Endothelial cell of umbilical vein (primary cell): Measurements from ENCODE around the gene SCN9A. TPM values are rescaled to one million over a fixed set of nuclear protein-coding genes. Genes with fewer than 3 reads are reported as not detected.

Experiments used
- Bru-seq: library from RNA; stranded (reverse); fragments of 400-500 nt; gene quantifications from one replicate; lab custom pipeline; 2021; lab: Mats Ljungman, UMichigan
- BruChase-seq, 2 experiments: library from RNA; stranded (reverse); fragments of 400-500 nt; gene quantifications; one replicate each; lab custom pipeline; 2021; lab: Mats Ljungman, UMichigan
- BruUV-seq: library from RNA; stranded (reverse); fragments of 400-500 nt; replicated peaks from 2 replicates; lab custom pipeline; 2021; lab: Mats Ljungman, UMichigan
- CTCF ChIA-PET: fragments of 300-600, 350-600 bp; sonication (Branson Sonifier 250); formaldehyde crosslinking; loops from one replicate; lab custom pipeline; 2021; ENCODE audit warnings: antibody characterized with exemption, inconsistent platforms; lab: Charles Lee
- POLR2A ChIA-PET: fragments of 300-600, 350-600 bp; sonication (Branson Sonifier 250); formaldehyde crosslinking; loops from one replicate; lab custom pipeline; 2021; ENCODE audit warnings: antibody characterized with exemption, inconsistent platforms; lab: Charles Lee
- DNase-seq: peaks from one replicate; pipeline ENCODE4 v3.0.0-alpha.2; 2011; ENCODE audit warnings: low read depth, low spot score
- FAIRE-seq: peaks from 2 replicates; lab custom pipeline; 2011; peaks lifted over from hg19 to GRCh38; lab: Jason Lieb, UNC
- H2AFZ ChIP-seq: 2 replicates; pipeline ENCODE4 v1.6.0; 2012; ENCODE audit warnings: low read depth, low read length, control low read depth, inconsistent platforms
- H3K27ac ChIP-seq: 2 replicates; pipeline ENCODE4 v1.5.1; 2011; ENCODE audit warnings: low read depth, mild to moderate bottlenecking, control low read depth, low read length, moderate library complexity; ENCODE audit not compliant: insufficient read depth
- H3K27me3 ChIP-seq, 2 experiments: 2 replicates each; pipeline versions ENCODE4 v1.6.0 to v1.6.1; 2011; ENCODE audit warnings: low read length in 2 of 2, mixed read lengths in 1 of 2; ENCODE audit not compliant: control insufficient read depth in 2 of 2, insufficient read depth in 2 of 2
- H3K36me3 ChIP-seq, 2 experiments: 2 replicates in 1 of 2; 3 replicates in 1 of 2; pipeline ENCODE4 v1.5.1; 2011; ENCODE audit warnings: low read length in 2 of 2, mild to moderate bottlenecking in 1 of 2, moderate library complexity in 1 of 2; ENCODE audit not compliant: control insufficient read depth in 2 of 2, insufficient read depth in 2 of 2; ENCODE audit errors: extremely low read depth in 1 of 2
- H3K4me1 ChIP-seq: 3 replicates; pipeline ENCODE4 v1.5.1; 2011; ENCODE audit warnings: mild to moderate bottlenecking, low read length; ENCODE audit not compliant: control insufficient read depth, insufficient read depth; ENCODE audit errors: extremely low read depth
- H3K4me2 ChIP-seq: 2 replicates; pipeline ENCODE4 v1.6.1; 2011; ENCODE audit warnings: low read length, control low read depth, mixed read lengths; ENCODE audit not compliant: insufficient read depth
- H3K4me3 ChIP-seq, 3 experiments: fragments of 200-600 bp in 1 of 3; sonication (generic), shearing (Covaris generic) in 1 of 3; replicated peaks in 1 of 3; 2 replicates each; pipeline ENCODE4 v1.5.1; 2011 to 2016; ENCODE audit warnings: control low read depth in 3 of 3, low read length in 3 of 3, mild to moderate bottlenecking in 2 of 3, inconsistent platforms in 1 of 3, low read depth in 1 of 3, moderate library complexity in 1 of 3; ENCODE audit not compliant: insufficient read depth in 1 of 3
- H3K79me2 ChIP-seq: 2 replicates; pipeline ENCODE4 v1.6.0; 2012; ENCODE audit warnings: low read length, inconsistent platforms; ENCODE audit not compliant: control insufficient read depth, insufficient read depth
- H3K9ac ChIP-seq: replicated peaks from 2 replicates; pipeline ENCODE3; 2011; ENCODE audit warnings: low read length, control low read depth; ENCODE audit not compliant: insufficient read depth; ENCODE audit errors: extremely low read depth
- H3K9me1 ChIP-seq: replicated peaks from 3 replicates; pipeline ENCODE4 v1.6.0; 2011; ENCODE audit warnings: mild to moderate bottlenecking, low read length; ENCODE audit not compliant: control insufficient read depth, insufficient read depth; ENCODE audit errors: extremely low read depth
- H3K9me3 ChIP-seq: replicated peaks from 2 replicates; pipeline ENCODE4 v1.5.1; 2012; ENCODE audit warnings: low read length, inconsistent platforms; ENCODE audit not compliant: control insufficient read depth, insufficient read depth
- H4K20me1 ChIP-seq: replicated peaks from 2 replicates; pipeline ENCODE3; 2011; ENCODE audit warnings: mild to moderate bottlenecking, low read length; ENCODE audit not compliant: control insufficient read depth, insufficient read depth; ENCODE audit errors: extremely low read depth
- EZH2 ChIP-seq: IDR thresholded peaks from 2 replicates; pipeline ENCODE4 v1.6.1; 2012; ENCODE audit warnings: borderline replicate concordance, low read depth, mild to moderate bottlenecking, moderate library complexity, low read length, inconsistent platforms; ENCODE audit not compliant: severe bottlenecking
- GATA2 ChIP-seq: IDR thresholded peaks from 2 replicates; pipeline ENCODE4 v1.7.0; 2011; ENCODE audit warnings: low read depth, mild to moderate bottlenecking, moderate library complexity, mixed read lengths, low read length; ENCODE audit not compliant: insufficient read length, insufficient read depth
- JUN ChIP-seq: IDR thresholded peaks from 2 replicates; pipeline ENCODE4 v1.6.1; 2011; ENCODE audit warnings: borderline replicate concordance, low read depth; ENCODE audit not compliant: insufficient read length, insufficient read depth
- POLR2A ChIP-seq: IDR thresholded peaks from 2 replicates; pipeline ENCODE4 v1.6.1; 2012; ENCODE audit warnings: low read depth, mild to moderate bottlenecking, control low read depth, low read length
- dilution Hi-C: fragments of 300-500 bp; cut with MboI; formaldehyde crosslinking; loops from one replicate; pipeline ENCODE4 v1.15.0; 2019; ENCODE audit warnings: low sequenced_read_pairs; ENCODE audit not compliant: extremely low pct_ligation_motif_present
- intact Hi-C: fragments of 100-400 bp; cut with micrococcal nuclease; formaldehyde crosslinking; loops from one replicate; pipeline ENCODE4 v1.10.0; 2022
- long read RNA-seq: library from polyadenylated mRNA; stranded (forward); transcript quantifications from one replicate; pipeline ENCODE4 v2.0.0, GENCODE V29; 2021
- polyA minus RNA-seq, 3 experiments: library from RNA; depleted of rRNA, polyadenylated mRNA; stranded (reverse); fragments of >200 nt; gene quantifications; 1 replicate in 1 of 3; 2 replicates in 2 of 3; pipeline ENCODE4 v1.2.3, GENCODE V29; 2011
- polyA plus RNA-seq, 4 experiments: library from polyadenylated mRNA; depleted of rRNA in 3 of 4; stranded (reverse) in 3 of 4; unstranded in 1 of 4; fragments of >200 nt; gene quantifications; 2 replicates each; pipeline versions ENCODE4 v1.2.1 to v1.2.3, GENCODE V29; 2011 to 2012; ENCODE audit warnings: missing spikeins in 1 of 4
- total RNA-seq: library from RNA; stranded (reverse); gene quantifications from 2 replicates; pipeline ENCODE4 v1.2.3, GENCODE V29; 2021

Gene SCN9A
- total RNA-seq (1.6 and 1.8 TPM in 2 replicates), polyA plus RNA-seq (0.62 and 0.88 TPM in 2 replicates), polyA minus RNA-seq (5.7 and 7.9 TPM in 2 replicates), Bru-seq, nascent RNA (percentile 37 among the genes with signal in this experiment), BruChase-seq, experiment 1, labeled RNA remaining after a 6-hour chase (percentile 26 among the genes with signal in this experiment), BruChase-seq, experiment 2, labeled RNA remaining after a 2-hour chase (percentile 34 among the genes with signal in this experiment)
- polyA plus RNA-seq (2011; cell fraction: cytosol; rRNA removed), result 0.30 and 0.34 TPM in 2 replicates
- 1.9 and 2.2 TPM in 2 replicates for polyA plus RNA-seq (2011; cell fraction: nucleus; rRNA removed)
- 0.15 and 0.70 TPM in 2 replicates for polyA plus RNA-seq (2012)
- not detected for polyA minus RNA-seq (2011; cell fraction: cytosol; rRNA and poly(A)+ RNA removed)
- 6.9 and 11.7 TPM in 2 replicates for polyA minus RNA-seq (2011; cell fraction: nucleus; rRNA and poly(A)+ RNA removed)
- long read RNA-seq, result 0 reads

DNA sequence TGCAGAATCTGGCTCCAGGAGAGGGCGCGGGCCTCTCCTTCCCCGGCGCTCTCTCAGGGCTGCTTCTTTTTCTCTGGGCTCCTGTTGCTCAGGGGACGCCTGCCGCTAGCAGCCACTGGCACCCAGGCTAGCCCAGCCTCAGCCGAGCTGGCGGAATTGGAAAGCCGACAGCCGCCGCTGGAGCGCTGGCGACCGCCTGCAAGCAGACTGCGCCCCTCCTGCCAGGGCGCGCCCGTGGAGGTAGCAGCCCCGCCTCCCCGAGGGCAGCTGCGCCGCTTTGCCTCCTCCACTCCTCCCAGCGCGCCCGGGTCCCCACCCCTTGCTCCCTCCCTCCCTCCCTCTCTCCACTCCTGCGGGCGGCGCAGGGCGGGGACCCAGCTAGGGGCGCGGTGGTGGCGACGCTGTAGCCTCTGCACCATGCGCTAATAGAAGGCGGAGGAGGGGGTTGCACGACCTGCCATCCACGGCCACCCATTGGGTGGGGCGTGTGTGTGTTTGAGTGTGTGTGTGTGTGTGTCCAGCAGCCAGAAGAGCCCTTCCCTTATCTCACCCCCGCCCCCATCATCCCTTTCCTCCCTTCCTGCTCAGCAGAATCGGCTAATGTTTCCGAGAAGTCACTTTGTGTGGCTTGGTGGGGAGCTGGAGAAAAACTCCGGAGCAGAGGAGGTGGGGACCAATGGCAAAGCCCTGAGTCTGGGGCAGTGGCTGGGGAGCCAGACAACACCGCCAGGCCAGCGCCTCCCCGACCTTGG is at the start of gene SCN9A:
Gene SCN9A, minus strand, starts transcription at position 209 of the 752 bp plus-strand sequence. CDS start 64,188 bp downstream, outside the sequence.
- peak within 1 kb of the TSS; percentile 32 for H3K9ac ChIP-seq
- POLR2A ChIA-PET, result interaction anchor here (0.9 kb wide), 1 partner anchor 12 kb away, joined by 4 read pairs; no protein-coding TSS in a partner anchor
- H3K36me3 ChIP-seq, result no peaks in the 10 kb centered on the region
- H3K27ac ChIP-seq, result no peak within 1 kb of the TSS
- peak within 1 kb of the TSS; percentile 74 for H2AFZ ChIP-seq
- H3K4me3 ChIP-seq, result peak within 1 kb of the TSS; percentile 48 to 67 (median 58)
- BruUV-seq, result no TSS peak
- DNase-seq, result peak; percentile 59
- H3K9me3 ChIP-seq, result no peaks in the 10 kb centered on the region
- H3K27me3 ChIP-seq, result peaks cover 6 to 19% of the 10 kb centered on the region in 2 experiments
- intact Hi-C loops, result loop anchor here (1.0 to 5.0 kb wide), 3 partner anchors 8 to 41 kb away; no protein-coding TSS in a partner anchor
- CTCF ChIA-PET, result interaction anchor here (1.1 to 4.4 kb wide), 11 partner anchors 9 to 196 kb away, joined by 4 to 33 read pairs (median 7); no protein-coding TSS in a partner anchor
- dilution Hi-C loops, result no loop called here
- FAIRE-seq, result peak; percentile 40
- peak within 1 kb of the TSS; percentile 77 for H3K4me2 ChIP-seq
- no peaks in the 10 kb centered on the region for H4K20me1 ChIP-seq
- peaks cover 10% of the 10 kb centered on the region for H3K4me1 ChIP-seq
- no peaks in the 10 kb centered on the region for H3K9me1 ChIP-seq
- TF ChIP-seq EZH2, result no peak
- TF ChIP-seq GATA2, result no peak
- no peak for TF ChIP-seq JUN
- TF ChIP-seq POLR2A, result no peak
- H3K79me2 ChIP-seq, result no peaks in the 10 kb centered on the region
